SKM-1 treated with dmso at 0.1 percent for 144 hours (cell line): ENCODE results near the gene CFAP65.

Source experiments
- DNase-seq: peaks from one replicate; lab custom pipeline; 2025; ENCODE audit not compliant: unreplicated experiment; lab: John Stamatoyannopoulos, UW

CFAP65 gene

GRCh38 chr2:219041252-219041651 is at the start of gene CFAP65:
TSS of gene CFAP65 (minus strand) at chr2:219041516. CDS start at chr2:219039048, 2,468 bp downstream.
- DNase-seq, result no peak

- DNase-seq, result no peak
Measured at GRCh38 chr2:219090436-219091299, 49.4 kb upstream of the CFAP65 start.

GRCh38 chr2:219089330-219089729 is 48.0 kb upstream of the CFAP65 start:
- no peak for DNase-seq

GRCh38 chr2:219087848-219088247 is 46.5 kb upstream of the CFAP65 start:
- no peak for DNase-seq

GRCh38 chr2:219087361-219087760 is 46.0 kb upstream of the CFAP65 start:
- no peak for DNase-seq

GRCh38 chr2:219086196-219086595 is 44.9 kb upstream of the CFAP65 start:
- DNase-seq, result peak; percentile 37

- DNase-seq, result no peak
Measured at GRCh38 chr2:219084791-219085190, 43.5 kb upstream of the CFAP65 start.

GRCh38 chr2:219082332-219082958 is 41.1 kb upstream of the CFAP65 start:
- DNase-seq, result no peak

- peak; percentile 54 for DNase-seq
Measured at GRCh38 chr2:219081701-219082331, 40.5 kb upstream of the CFAP65 start.

GRCh38 chr2:219081096-219081495 is 39.8 kb upstream of the CFAP65 start:
- DNase-seq, result no peak

GRCh38 chr2:219079417-219079816 is 38.1 kb upstream of the CFAP65 start:
- no peak for DNase-seq

GRCh38 chr2:219078951-219079350 is 37.6 kb upstream of the CFAP65 start:
- no peak for DNase-seq

GRCh38 chr2:219078126-219078525 is 36.8 kb upstream of the CFAP65 start:
- DNase-seq, result no peak

GRCh38 chr2:219076253-219076652 is 34.9 kb upstream of the CFAP65 start:
- peak; percentile 70 for DNase-seq

- peak; percentile 28 for DNase-seq
Measured at GRCh38 chr2:219073413-219074129, 32.3 kb upstream of the CFAP65 start.

- no peak for DNase-seq
Measured at GRCh38 chr2:219072741-219073250, 31.5 kb upstream of the CFAP65 start.

GRCh38 chr2:219071131-219071816 is 30.0 kb upstream of the CFAP65 start:
- DNase-seq, result no peak

GRCh38 chr2:219065484-219065883 is 24.2 kb upstream of the CFAP65 start:
- DNase-seq, result no peak

GRCh38 chr2:219062081-219062480 is 20.8 kb upstream of the CFAP65 start:
- no peak for DNase-seq
